ENCODE data around the gene CARS2.
"Not testable (repeated sequence)": the region's sequence is repeated elsewhere in the genome, so short reads cannot be mapped to it uniquely, and the experiment has no call there.

The CARS2 gene

DNA sequence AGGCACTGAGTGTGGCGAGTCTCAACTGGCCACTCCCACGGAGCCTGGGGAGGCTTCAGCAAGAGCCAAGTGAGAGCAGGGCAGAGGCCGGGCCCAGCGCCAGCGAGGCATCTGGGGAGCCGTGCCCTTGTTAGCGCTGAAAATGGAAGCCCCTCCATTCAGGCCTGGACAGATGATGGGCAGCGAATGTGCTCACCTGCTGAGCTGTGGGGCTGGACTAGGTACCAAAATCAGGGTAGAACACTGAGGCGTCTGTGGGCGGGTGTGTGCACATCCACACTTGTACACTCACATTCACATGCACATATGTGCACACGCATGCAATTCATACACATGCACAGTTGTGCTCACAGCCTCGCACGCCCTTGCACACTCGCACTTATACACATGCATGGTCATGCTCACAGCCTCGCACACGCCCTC lies 69.9 kb downstream of the CARS2 start:
- no peak for DNase-seq

DNA sequence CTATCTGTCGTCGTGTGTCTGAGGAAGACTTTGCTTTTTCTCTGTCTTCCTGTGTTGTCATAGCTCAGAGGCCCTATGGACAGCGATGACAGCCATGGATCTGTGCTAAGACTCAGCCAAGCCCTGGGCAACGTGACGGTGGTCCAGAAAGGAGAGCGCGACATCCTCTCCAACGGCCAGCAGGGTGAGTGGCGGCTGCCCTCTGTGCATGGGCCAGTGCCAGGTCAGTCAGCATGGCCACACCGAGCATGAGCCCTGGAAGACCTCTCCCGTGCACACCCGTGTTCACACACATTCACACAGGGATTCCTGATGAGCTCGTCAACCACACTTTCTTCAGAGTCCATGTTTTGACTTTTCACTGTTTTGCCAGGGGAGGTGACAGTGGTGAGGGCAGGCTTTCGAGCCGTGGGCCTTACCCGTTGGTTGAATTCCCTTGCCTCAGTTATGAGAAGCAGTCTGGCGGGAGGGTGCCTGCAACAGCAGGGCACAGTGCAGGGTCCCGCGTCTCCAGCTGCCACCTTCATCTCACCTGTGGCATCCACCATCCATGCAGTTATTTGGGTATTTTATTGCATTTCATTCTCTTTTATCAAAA lies 70.4 kb downstream of the CARS2 start:
- DNase-seq, result no peak

DNA sequence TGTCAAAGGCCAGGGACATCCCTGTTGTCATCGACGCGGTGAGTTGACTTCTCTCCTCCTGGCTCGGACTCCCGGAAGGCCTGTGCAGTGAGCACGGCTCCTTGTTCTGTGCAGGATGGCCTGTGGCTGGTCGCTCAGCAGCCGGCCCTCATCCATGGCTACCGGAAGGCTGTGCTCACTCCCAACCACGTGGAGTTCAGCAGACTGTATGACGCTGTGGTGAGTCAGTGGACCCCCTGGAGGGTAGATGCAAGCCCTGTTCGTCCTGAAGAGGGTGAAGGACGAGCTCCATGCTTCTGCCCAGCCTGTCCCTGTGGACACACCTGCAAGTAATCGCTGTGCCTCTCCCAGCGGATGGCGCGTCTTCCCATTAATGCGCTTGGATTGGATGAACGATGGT lies 71.4 kb downstream of the CARS2 start:
- DNase-seq, result no peak

DNA sequence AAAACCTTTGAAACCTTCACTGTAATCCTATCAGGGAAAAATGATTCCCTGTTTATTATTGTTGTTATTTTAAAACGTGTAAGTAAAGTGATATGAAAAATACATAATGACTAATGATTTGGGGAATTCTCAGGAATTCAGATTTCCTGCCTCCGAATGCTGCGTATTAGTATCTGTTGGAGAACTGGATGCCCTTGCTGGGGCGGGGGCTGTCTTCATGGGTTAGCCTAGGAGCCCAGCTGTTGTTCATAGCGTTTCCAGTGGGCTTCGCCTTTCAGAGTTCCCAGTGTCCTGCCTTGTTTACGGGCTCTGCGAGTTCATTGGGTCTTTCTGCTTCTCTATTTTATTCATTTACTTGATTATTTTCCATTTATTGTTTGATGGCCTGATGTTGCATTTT lies 72.1 kb downstream of the CARS2 start:
- DNase-seq, result no peak

DNA sequence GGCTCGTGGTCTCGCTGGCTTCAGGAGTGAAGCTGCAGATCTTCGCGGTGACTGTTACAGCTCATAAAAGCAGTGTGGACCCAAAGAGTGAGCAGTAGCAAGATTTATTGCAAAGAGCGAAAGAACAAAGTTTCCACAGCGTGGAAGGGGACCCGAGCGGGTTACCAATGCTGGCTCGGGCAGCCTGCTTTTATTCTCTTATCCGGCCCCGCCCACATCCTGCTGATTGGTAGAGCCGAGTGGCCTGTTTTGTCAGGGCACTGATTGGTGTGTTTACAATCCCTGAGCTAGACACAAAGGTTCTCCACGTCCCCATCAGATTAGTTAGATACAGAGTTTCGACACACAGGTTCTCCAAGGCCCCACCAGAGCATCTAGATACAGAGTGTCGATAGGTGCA lies 73.7 kb downstream of the CARS2 start:
- not testable (repeated sequence) for DNase-seq

DNA sequence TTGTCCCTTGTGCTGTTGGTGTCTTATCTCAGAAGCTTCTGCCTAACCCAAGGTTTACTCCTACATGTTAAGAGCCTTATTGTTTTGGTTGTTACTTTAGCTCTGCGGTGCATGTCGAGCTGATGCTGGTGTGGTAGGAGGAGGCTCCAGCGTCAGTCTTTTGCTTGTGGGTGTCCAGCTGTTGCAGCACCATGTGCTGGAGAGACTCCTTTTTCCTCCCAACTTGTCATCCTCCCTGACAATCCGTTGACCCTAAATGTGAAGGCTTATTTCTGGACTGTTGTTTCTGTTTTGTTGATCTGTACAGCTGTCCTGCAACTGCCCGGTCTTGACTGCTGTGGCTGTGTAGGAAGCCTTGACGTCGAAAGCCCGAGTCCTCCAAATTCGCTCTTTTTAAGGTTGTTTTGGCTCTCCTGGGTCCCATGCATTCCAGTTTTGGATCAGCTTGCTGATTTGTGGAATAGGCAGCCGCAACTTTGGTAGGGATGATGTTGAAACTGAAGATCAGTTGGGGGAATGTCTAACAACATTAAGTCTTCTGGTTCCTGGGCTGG lies 75.3 kb downstream of the CARS2 start:
- DNase-seq, result no peak

DNA sequence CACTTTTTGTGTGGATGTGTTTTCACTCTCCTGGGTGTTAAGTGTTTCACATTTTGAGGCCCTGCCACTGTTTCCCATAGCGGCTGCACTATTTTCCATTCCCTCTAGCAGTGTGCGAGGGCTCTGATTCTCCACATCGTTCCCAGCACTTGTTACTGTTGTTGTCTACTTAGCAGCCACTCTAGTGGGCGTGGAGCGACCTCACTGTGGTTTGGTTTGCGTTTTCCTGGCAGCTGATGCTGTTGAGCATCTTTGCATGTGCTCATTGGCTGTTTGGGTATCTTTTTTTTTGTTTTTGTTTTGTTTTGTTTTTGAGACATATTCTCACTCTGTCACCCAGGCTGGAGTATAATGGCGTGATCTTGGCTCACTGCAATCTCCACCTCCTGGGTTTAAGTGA lies 76.2 kb downstream of the CARS2 start:
- no peak for DNase-seq

DNA sequence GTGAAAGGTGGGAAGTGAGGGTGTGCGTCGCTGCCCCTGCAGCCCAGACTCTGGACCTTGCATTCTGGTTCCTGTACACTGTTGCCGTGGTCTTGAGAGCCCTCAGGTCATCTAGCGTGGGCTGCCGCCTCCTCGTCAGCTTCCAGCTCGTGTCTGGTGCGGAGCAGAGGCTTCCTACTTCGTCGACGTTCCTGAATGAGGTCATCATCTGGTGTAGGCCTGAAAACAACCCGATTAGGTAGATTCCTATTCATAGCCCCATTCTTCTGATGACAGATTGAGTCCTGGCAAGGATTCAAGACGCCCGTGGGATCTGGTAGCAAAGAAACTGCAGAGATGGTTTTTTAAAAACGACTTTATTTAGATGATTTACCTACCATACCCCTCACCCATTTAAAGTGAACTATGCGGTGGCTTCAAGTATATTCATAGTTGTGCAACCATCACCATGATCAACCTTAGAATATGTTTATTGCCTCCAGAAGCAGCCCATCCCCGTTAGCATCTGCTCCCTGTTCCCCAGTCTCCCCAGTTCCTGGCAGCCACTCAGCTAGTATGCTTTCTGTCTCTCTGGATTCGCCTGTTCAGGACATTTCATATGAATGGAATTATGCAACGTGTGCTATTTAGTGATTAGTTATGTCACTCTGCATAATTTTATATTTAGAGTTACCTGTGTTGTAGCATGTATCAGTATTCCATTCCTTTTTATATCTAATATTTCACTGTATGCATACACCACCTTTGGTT lies 76.8 kb downstream of the CARS2 start:
- no peak for DNase-seq

DNA sequence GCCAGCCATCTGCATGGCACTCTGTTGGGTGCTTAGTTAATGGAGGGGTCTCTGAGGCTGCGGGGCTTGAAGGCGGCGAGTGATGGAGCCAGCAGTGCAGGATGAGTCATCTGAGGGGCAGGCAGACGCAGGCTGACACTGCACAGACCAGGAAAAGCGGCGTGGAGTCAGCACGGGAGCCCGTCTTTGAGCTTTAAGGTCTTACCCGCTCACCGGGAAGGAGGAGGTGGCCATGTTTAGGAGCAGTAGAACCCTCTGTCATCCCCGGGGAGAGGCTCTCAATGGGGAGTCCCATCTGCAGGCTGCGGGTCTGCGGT lies 77.5 kb downstream of the CARS2 start:
- DNase-seq, result no peak

DNA sequence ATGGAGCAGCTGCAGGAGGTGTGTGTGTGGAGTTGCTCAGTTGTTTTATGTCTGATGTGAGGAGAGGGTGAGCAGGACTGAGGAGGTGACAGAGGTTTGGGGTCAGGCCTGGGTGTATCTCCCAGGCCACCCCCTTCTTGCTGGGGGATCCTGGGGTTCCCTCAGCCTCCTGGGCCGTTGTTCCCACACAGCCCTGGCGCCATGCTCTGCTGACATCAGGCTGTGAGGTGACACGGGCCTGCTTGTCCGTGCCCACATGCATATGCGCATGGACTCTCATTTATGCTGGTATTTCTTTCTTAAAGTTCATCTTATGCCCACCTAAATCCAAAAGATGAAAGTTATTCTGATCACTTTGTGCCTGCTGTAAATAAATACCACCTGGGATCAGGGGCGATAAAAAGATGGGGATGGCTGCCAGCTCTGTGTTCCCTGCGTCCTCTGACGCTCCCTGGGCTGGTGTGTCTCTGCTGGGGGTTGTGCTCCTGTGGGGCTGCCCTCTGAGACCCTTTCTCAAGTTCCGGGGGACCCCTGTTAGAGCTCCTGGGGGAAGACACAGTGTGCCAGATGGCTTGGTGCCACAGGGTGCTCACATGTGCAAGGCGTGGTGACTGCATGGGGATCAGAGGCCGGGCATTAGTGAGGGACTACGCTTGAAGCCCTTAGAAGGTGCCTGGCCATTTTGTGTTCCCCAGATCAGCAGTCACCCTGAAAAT lies 78.0 kb downstream of the CARS2 start:
- DNase-seq, result no peak

DNA sequence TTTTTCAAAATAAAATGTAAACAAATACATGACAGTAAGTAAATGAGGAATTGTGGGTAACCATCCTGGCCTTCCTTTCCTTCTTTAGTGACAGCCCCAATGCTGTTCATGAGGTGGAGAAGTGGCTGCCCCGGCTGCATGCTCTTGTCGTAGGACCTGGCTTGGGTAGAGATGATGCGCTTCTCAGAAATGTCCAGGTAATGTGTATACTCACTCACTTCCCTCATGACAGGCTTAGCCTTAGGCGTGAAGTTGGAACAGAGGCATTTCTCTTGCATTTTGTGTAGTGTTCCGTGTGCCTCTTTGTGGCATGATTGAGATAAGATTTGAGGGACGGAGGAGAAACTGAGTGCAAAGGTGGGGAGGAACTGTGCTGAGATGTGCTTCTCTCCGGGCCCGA lies 78.6 kb downstream of the CARS2 start:
- DNase-seq, result no peak

DNA sequence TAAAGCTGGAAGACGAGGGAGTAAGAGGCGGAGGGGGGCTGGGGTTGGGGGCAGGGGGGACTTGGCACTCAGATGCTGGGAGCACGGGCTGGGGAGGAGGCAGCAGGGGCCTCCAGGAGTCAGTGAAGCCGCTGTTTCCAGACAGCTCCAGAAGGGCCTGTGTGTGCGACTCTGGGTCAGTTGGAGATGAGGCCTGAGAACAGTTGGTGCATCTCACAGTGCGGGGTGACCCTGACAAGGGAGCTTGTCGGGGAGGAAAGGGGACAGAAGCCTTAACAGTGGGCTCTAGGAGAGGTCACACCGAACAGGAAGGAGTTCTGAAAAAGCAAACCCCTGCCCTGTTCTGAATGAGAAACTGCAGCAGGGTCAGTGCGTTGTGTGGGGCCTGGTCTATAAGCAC lies 79.4 kb downstream of the CARS2 start:
- DNase-seq, result no peak

DNA sequence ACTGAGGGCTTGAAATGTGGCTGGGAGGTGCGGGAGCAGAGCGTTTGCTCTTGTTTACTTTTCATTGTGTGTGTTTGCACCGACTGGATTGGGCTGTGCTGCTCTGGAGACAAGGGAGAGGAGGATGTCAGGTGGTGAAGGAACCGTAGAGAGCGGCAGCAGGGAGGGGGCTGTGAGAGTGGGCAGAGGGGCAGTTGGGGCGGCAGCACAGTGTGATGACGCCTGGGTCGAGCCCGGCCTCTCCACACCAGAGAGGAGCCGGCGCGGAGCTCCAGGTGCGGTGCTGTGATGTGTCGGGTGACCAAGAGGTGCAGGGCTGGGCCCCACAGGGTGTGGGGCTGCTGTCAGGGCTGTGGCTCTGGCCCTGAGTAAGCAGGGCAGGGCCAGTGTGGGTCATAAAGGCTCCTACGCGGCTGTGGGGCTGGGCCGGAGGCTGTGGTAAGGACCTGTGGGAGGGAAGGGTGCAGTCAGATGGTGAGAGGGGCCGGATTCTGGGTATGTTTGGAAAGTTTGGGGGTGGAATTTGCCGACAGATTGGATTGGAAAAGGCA lies 80.1 kb downstream of the CARS2 start:
- DNase-seq, result no peak

DNA sequence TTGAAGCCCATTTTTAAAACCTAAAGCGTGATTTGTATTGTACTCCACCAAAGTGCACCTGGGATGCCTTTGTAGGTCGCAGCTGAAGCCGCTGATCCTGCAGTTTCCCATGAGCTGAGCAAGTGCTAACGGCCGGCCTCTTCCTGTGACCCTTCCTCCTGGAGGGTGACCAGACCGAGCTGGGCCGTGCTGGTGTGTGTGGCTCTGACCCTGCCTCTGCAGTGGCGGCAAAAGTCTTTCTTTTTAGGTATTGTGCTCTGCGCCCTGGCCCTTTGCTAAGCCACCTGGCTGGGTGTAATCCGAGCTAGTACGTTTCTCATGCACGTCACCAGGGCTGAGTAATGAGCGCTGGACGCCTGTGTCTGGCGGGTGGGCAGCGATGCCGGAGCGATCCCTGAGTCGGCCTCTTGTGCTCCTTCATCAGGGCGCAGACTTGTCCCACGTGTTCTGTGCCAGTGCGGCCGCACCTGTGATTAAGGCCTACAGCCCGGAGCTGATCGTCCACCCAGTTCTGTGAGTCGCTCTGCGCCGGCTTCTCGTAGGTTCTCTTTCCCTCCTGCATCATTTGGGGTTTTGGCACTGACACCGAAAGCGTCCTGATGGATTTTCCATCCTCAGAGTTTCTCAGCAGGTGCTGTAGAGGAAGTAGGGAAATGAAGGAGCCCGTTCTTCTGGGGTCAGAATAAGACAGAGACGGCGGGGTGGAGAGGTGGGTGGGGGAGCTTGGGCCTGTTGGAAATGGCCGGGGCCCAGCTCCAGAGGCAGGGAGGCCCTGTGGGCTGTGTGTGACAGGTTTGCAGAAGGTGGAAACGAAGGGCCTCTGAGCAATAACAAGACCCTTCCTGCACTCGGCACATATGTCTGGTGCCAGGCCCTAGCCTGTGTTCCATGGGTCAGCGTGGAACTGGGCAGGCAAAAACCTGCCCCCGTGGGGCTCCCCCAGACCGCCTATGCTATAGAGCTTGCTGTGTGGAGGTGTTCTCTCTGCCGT lies 80.9 kb downstream of the CARS2 start:
- no peak for DNase-seq

DNA sequence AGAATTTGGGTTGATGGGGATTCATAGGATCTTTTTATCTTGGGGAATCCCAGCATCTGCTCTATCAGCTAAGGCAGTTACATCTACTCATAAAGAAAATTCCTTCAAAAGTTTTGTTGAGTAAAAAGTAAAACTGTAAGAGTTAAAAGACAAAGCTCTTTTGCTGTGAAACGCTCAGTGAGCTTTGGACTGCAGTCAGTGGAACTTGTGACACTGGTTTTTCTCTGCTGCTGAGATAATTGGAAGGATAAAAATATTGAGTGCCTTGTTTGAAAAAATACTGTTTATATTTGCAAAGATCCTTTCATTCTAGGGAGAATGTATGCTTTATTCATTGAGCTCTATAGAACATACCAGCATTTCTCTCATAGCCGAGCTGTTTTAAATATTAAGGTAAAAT lies 85.3 kb downstream of the CARS2 start:
- no peak for DNase-seq

DNA sequence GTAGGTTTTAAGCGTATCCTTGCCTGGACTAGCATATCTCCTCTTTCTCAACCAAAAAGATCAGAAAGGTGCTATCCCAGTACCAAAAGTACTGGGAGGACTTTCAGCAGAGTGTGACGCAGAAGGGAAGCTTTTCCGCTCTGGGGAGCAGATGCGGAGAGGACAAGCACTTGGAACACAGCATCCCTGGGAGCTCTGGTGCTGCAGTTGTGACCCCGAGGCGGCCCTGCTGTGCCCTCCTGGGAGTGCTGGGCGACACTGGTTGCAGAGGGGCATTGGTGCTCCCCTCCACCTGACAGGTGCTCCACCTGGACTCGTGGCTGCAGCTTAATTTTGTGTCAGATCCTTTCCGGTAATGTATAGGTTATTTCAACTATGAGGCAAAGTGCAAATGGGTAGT lies 87.1 kb downstream of the CARS2 start:
- no peak for DNase-seq

DNA sequence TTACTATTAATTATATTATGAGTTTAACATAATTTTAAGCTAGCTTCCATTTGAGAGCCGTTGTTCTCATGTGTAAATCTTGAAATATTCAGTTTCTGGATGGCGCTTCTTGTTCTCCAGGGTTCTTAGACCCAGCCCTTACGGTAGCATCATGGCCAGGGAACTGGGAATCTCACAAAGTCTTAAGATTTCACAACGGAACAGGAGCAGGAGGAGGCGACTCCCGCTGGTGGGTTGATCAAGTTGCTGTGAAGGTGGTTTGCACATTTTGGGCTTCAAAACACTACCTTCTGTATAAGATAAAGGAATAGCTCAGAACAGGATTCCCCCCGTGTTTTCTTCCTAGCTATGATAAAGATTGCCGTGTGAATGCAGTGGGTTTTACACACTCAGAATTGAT lies 87.7 kb downstream of the CARS2 start:
- DNase-seq, result no peak

DNA sequence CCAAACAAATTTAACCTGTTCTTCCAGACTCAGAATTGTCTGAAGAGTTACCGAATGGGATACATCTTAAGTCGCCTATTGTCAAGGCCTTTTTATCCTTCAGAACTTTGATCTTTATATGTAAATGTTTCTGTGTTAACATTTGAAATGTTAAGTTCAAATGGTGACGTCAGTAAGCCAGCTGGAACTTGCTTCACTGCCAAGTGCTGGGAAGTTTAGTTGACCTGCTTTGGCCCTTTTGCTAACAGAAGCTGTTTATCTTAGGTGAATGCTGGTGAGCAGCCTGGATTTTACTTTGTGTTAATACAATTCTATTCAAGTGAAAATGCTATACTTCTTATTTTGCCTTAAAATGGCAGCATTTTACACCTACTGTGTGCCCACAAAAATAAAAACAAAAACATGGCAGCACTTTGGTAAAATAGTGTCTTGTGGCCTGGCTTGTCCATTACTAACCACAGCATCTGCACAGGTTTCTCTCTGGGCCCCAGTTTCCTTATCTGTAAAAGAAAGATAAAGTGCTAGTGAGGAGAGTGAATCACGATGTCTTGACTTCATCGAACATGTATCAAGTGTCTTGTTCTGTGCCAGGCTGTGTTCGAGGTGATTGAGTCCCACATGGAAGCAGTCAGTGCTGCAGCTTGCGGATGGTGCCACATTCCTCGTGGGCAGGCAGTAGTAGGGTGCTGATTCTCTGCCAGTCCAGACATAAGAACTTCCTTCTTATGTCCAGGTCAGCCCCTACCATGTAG lies 88.4 kb downstream of the CARS2 start:
- no peak for DNase-seq

DNA sequence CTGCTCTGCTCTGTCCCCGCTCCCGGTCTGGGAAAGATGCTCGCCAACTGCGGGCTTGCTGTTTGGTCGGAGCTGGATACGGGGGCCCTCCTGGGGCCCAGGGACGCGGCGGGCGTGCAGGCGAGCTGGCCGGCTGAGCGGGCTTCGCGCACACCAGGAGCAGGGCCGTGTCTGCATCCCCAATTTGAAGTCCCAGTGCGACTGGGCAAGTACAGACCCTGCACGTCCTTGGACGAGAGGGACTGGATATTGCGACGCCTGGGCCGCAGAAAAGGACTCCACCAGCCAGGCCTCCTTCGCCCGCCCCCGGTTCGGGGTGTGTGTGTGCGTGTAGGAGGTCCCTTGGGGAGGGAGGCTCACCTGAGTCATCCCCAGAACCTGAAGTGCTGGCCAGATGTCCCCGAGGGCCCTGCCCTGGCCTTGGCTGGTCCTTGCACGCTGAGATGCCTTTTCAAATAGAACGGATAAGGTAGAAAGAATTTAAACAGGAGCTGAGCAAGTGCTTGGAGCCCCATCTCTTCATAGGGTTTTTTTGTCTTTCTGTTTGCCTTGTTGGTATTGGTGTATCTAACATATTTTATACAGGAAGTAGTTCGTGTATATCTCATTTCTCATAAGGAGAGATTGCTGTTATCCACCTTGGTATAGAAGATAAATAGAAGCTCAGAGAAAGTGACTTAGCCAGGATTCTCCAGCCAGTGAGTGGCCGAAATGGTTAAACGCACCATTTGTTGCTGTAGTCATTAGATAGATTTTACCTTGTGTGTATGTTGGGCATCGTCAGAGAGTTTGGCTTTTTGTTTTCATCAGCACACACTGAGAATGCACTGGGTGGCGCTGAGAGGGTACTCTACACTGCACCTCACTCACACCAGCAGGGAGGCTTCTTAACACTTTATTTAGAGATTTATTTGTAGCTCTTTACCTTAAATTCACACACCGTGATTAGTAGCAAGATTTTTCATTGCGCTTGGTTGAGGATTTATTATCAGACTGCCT lies 89.5 kb downstream of the CARS2 start:
- DNase-seq, result peak; percentile 69

DNA sequence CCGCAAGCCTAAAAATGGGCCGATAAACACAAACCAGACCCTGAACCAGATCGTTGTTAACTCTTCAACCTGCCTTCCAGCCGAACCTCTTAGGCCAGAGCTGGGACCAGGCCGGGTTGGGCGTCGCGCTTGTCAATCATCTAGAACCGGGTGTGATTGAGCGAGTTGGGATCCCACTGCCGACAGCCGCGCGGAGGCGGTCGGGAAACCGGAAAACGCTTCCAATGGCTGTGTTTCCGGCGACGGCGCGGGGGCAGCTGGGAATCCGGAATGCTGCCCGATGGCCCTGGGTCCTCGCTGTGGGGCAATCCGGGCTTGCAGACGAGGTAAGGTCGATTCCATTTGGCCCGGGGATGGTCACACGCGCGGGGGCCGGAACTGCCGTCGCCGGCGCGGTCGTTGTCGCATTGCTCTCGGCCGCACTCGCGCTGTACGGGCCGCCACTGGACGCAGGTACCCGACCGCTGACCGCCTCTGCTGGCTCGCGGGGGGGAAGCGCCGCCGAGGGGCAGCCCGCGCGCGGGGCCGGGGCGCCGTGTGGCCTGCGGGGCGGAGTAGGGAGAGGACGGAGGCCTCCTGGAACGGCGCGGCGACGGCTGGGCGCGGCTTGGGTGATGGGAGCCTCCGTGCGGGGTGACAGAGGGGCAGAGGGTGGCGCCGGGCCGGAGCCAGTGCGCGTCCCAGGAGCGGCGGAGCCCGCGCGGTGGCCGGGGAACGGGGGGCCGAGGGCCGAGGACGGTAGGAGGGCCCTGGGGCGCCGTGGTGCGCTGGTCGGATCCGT lies 90.4 kb downstream of the CARS2 start, which contains the start of gene NAXD:
TSS of gene NAXD (plus strand) at position 224 of the 781 bp plus-strand sequence. CDS start at position 281, 57 bp downstream.
- DNase-seq, result peak; percentile 90

All from activated CD8-positive, alpha-beta memory T cell treated with anti-CD3 and anti-CD28 coated beads, Interleukin-2, amount 50 U/mL, for 48 hours (primary cell).